Astrocyte (in vitro differentiated cells and primary cell): ENCODE measurements around the gene DCLK1.

Experiments used
- EZH2 ChIP-seq: IDR thresholded peaks from 2 replicates; pipeline ENCODE4 v1.6.1; 2012; ENCODE audit warnings: mild to moderate bottlenecking, low read length, inconsistent platforms; ENCODE audit not compliant: insufficient read depth
- TF ChIP-seq, protein P1 (sequence below): IDR thresholded peaks from 2 replicates; pipeline ENCODE4 v1.5.1; 2011; ENCODE audit warnings: low read depth, mild to moderate bottlenecking, inconsistent platforms, low read length, moderate library complexity; ENCODE audit not compliant: insufficient read depth

DNA sequence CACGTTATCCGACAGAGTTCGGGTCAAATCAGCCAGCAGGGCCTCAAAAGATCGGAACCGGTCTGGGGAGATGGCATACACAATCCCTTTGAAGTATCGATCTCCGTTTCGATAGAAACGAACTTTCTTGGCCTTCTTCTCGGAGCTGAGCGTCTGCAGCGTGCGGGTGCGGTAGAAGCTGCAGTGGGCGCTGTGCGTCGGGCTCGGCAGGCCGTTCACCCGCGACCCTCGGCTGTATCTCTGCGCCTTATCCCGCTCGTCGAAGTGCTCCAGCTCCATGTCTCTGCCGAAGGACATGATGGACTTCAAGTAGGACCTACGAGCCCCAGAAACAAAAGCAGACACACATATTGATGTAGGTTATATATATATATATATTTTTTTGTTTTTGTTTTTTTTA lies 5.3 kb downstream of the DCLK1 start:
- TF ChIP-seq, protein P1, sequence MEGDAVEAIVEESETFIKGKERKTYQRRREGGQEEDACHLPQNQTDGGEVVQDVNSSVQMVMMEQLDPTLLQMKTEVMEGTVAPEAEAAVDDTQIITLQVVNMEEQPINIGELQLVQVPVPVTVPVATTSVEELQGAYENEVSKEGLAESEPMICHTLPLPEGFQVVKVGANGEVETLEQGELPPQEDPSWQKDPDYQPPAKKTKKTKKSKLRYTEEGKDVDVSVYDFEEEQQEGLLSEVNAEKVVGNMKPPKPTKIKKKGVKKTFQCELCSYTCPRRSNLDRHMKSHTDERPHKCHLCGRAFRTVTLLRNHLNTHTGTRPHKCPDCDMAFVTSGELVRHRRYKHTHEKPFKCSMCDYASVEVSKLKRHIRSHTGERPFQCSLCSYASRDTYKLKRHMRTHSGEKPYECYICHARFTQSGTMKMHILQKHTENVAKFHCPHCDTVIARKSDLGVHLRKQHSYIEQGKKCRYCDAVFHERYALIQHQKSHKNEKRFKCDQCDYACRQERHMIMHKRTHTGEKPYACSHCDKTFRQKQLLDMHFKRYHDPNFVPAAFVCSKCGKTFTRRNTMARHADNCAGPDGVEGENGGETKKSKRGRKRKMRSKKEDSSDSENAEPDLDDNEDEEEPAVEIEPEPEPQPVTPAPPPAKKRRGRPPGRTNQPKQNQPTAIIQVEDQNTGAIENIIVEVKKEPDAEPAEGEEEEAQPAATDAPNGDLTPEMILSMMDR: no peak
- no peak for TF ChIP-seq EZH2
